ENCODE measurements around the gene HERC4. TPM values are rescaled to one million over a fixed set of nuclear protein-coding genes. Genes with fewer than 3 reads are reported as not detected.
"Not testable (repeated sequence)": the region's sequence is repeated elsewhere in the genome, so short reads cannot be mapped to it uniquely, and the experiment has no call there.

The HERC4 gene
- polyA plus RNA-seq, 3 donors from 2014 or later, result 9.6 to 20.7 (median 12.7) TPM

GRCh38 chr10:68052463-68052862, 22.6 kb downstream of the HERC4 start:
- Mint-ChIP-seq H3K4me1 (peaks cover 20 to 35% of the 10 kb centered on the region in 2 donors), H3K4me3 (no peak overlapping the region), H3K27ac (peak overlapping the region in 4 of 6 donors; percentile 17 to 76 (median 24))

DNA sequence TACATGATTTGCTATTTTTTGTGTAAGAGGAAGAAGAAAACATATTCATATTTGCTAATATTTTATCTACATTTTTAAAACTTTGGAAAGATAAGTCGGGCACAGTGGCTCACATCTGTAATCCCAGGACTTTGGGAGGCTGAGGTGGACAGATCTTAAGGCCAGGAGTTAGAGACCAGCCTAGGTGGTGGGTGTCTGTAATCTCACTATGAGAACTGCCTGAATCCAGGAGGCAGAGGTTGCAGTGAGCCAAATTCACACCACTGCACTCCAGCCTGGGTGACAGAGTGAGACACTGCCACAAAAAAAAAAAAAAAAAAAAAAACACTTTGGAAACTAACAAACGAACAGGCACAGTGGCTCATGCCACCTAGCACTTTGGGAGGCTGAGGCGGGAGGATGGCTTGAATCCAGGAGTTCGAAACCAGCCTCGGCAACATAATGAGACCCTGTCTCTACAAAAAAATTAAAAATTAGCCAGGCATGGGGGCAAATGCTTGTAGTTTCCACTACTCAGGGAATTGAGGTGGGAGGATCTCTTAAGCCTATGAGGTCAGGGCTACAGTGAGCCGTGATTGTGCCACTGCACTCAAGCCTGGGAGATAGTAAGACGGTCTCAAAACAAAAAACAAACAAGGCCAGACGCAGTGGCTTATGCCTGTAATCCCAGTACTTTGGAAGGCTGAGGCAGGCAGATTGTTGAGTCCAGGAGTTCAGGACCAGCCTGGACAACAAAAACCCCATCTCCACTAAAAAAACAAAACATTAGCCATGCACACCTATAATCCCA, 25.6 kb downstream of the HERC4 start:
- Mint-ChIP-seq H3K27ac (peak overlapping the region in 2 of 6 donors; percentile 17 to 59), H3K36me3 (peaks cover 0 to 7% (median 0%) of the 10 kb centered on the region in 3 donors), H3K27me3 (ENCODE audit: low read depth in 3 of 3) (no peaks in the 10 kb centered on the region), H3K4me3 (no peak overlapping the region), H3K4me1 (peaks cover 27 to 52% of the 10 kb centered on the region in 2 donors), H3K9me3 (no peaks in the 10 kb centered on the region)
- DNase-seq, result no peak

More at GRCh38 chr10:68052463-68052862, 22.6 kb downstream of the HERC4 start:
- Mint-ChIP-seq H3K36me3 (peaks cover 0 to 7% (median 4%) of the 10 kb centered on the region in 3 donors), H3K9me3 (no peaks in the 10 kb centered on the region), H3K27me3 (ENCODE audit: low read depth in 3 of 3) (no peaks in the 10 kb centered on the region)
- no peak for DNase-seq

DNA sequence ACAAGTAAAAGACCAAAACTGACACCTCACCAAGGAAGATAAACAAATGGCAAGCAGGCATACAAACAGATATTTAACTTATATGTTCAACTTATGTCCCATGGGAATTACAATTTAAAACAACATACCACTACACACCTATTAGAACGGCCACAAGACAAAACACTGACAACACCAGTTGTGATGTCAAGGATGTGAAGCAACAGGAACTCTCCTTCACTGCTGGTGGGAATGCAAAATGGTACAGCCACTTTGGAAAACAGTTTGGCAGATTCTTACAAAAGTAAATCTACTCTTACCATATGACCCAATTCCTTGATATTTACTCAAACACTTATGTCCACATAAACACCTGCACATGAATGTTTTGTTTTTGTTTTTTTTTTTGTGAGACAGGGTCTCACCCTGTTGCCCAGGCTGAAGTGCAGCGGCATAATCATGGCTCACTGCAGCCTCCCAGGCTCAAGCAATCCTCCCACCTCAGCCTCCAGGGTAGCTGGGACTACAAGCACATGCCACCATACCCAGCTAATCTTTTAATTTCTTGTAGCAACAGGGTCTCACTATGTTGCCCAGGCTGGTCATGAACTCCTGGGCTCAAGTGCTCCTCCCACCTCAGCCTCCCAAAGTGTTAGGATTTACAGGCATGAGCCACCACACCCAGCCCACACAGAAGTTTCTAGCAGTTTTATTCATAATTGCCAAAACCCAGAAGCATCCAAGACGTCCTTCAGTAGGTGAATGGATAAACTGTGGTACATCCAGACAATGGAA, 27.3 kb downstream of the HERC4 start:
- Mint-ChIP-seq H3K27ac (peak overlapping the region in 3 of 6 donors; percentile 9 to 28 (median 21)), H3K9me3 (no peaks in the 10 kb centered on the region), H3K36me3 (no peaks in the 10 kb centered on the region), H3K27me3 (ENCODE audit: low read depth in 3 of 3) (no peaks in the 10 kb centered on the region), H3K4me3 (no peak overlapping the region), H3K4me1 (peaks cover 24 to 49% of the 10 kb centered on the region in 2 donors)
- DNase-seq, result no peak

- no peaks in the 10 kb centered on the region for H3K27me3 Mint-ChIP-seq (ENCODE audit: low read depth in 3 of 3)
- H3K27ac Mint-ChIP-seq, result peak overlapping the region in 3 of 6 donors; percentile 9 to 28 (median 21)
- peaks cover 18 to 42% of the 10 kb centered on the region in 2 donors for H3K4me1 Mint-ChIP-seq
- DNase-seq, result no peak
- no peaks in the 10 kb centered on the region for H3K36me3 Mint-ChIP-seq
- no peaks in the 10 kb centered on the region for H3K9me3 Mint-ChIP-seq
- no peak overlapping the region for H3K4me3 Mint-ChIP-seq
Measured at GRCh38 chr10:68047122-68047521, 28.0 kb downstream of the HERC4 start.

GRCh38 chr10:68046642-68047041, 28.4 kb downstream of the HERC4 start:
- Mint-ChIP-seq H3K27ac (no peak overlapping the region), H3K27me3 (ENCODE audit: low read depth in 3 of 3) (no peaks in the 10 kb centered on the region), H3K4me1 (peaks cover 17 to 41% of the 10 kb centered on the region in 2 donors), H3K4me3 (no peak overlapping the region), H3K36me3 (no peaks in the 10 kb centered on the region), H3K9me3 (no peaks in the 10 kb centered on the region)
- DNase-seq, result no peak

DNA sequence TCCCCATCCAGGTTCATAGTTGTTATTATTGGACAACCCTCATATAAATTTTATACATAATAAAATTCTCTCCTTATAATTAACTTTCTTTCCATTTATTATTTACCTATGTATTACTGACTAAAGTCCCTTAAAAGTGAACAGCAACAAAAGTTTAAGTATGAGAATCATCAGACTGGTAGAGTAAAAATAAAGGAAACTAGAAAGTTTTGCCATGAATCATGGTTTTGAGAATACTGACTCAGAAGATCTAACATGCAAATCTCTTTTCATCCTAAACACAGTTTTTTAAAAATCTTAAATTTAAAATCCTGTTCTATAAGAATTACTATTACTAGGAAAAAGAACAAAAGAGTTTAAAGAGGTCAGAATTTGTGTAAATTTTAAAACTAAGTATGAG, 32.1 kb downstream of the HERC4 start:
- no peaks in the 10 kb centered on the region for H3K9me3 Mint-ChIP-seq
- no peaks in the 10 kb centered on the region for H3K36me3 Mint-ChIP-seq
- no peak overlapping the region for H3K27ac Mint-ChIP-seq
- H3K4me1 Mint-ChIP-seq, result peaks cover 13 to 23% of the 10 kb centered on the region in 2 donors
- no peak overlapping the region for H3K4me3 Mint-ChIP-seq
- no peak for DNase-seq
- no peaks in the 10 kb centered on the region for H3K27me3 Mint-ChIP-seq (ENCODE audit: low read depth in 3 of 3)

DNA sequence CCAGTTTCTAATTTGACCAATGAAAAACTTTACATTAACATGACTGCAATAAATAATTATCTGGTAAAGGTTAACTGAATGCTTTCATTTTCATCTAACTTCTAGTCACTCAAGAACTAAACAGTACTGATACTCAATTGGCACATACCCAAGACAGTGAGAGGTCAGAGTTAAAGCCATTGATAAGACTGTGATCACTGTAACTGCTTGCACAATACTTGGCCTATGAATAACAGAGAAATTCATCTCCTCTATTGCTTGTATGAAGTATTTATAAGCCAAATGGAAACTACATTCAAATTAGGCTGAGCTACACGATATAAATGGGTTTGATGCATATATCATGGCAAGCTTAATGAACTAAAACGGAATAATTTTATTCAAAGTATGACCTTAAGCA, 43.0 kb downstream of the HERC4 start:
- Mint-ChIP-seq H3K4me1 (peaks cover 2 to 7% of the 10 kb centered on the region in 2 donors), H3K9me3 (no peaks in the 10 kb centered on the region), H3K27ac (peak overlapping the region in 1 of 6 donors; percentile 4), H3K27me3 (ENCODE audit: low read depth in 3 of 3) (no peaks in the 10 kb centered on the region), H3K36me3 (peaks cover 4 to 34% (median 5%) of the 10 kb centered on the region in 3 donors), H3K4me3 (no peak overlapping the region)
- no peak for DNase-seq

DNA sequence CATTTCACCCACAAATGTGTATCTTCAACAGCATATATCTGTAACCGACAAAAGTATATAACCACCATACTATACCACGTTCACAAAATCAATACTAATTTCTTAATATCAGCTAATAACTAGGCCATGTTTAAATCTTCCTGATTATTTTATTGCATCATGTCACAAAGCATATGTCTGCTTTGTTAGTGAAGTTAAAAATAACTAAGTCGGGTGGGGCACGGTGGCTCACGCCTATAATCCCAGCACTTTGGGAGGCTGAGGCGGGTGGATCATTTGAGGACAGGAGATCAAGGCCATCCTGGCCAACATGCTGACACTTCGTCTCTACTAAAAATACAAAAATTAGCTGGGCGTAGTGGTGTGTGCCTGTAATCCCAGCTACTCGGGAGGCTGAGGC, 47.7 kb downstream of the HERC4 start:
- Mint-ChIP-seq H3K36me3 (peaks cover 0 to 21% (median 8%) of the 10 kb centered on the region in 3 donors), H3K4me1 (no peaks in the 10 kb centered on the region), H3K9me3 (no peaks in the 10 kb centered on the region), H3K27ac (no peak overlapping the region), H3K27me3 (ENCODE audit: low read depth in 3 of 3) (no peaks in the 10 kb centered on the region), H3K4me3 (no peak overlapping the region)
- no peak for DNase-seq

GRCh38 chr10:68023292-68023691, 51.8 kb downstream of the HERC4 start:
- Mint-ChIP-seq H3K9me3 (peaks cover 2 to 11% (median 9%) of the 10 kb centered on the region in 6 donors), H3K4me3 (no peak overlapping the region)

GRCh38 chr10:68022324-68022723, 52.8 kb downstream of the HERC4 start:
- Mint-ChIP-seq H3K36me3 (peaks cover 31 to 43% (median 34%) of the 10 kb centered on the region in 3 donors), H3K9me3 (peaks cover 2 to 11% (median 9%) of the 10 kb centered on the region in 6 donors)
- not testable (repeated sequence) for DNase-seq; H3K27ac Mint-ChIP-seq; H3K4me1 Mint-ChIP-seq; H3K27me3 Mint-ChIP-seq (ENCODE audit: low read depth in 3 of 3); H3K4me3 Mint-ChIP-seq

More at GRCh38 chr10:68023292-68023691, 51.8 kb downstream of the HERC4 start:
- Mint-ChIP-seq H3K36me3 (peaks cover 33 to 43% (median 34%) of the 10 kb centered on the region in 3 donors), H3K4me1 (no peaks in the 10 kb centered on the region), H3K27me3 (ENCODE audit: low read depth in 3 of 3) (peaks cover 0 to 2% (median 1%) of the 10 kb centered on the region in 3 donors), H3K27ac (peak overlapping the region in 2 of 6 donors; percentile 0 to 3)
- no peak for DNase-seq

- Mint-ChIP-seq H3K27ac (peak overlapping the region in 2 of 6 donors; percentile 34 to 61), H3K4me1 (peaks cover 0 to 14% of the 10 kb centered on the region in 2 donors), H3K36me3 (peaks cover 27 to 35% (median 28%) of the 10 kb centered on the region in 3 donors), H3K9me3 (peaks cover 2 to 11% (median 9%) of the 10 kb centered on the region in 6 donors)
- H3K4me3 Mint-ChIP-seq; DNase-seq; H3K27me3 Mint-ChIP-seq (ENCODE audit: low read depth in 3 of 3): not testable (repeated sequence)
Measured at GRCh38 chr10:68016519-68016918, 58.6 kb downstream of the HERC4 start.

GRCh38 chr10:68010426-68010940, 64.6 kb downstream of the HERC4 start:
- Mint-ChIP-seq H3K36me3 (peaks cover 12 to 31% (median 21%) of the 10 kb centered on the region in 3 donors), H3K4me1 (peaks cover 0 to 8% of the 10 kb centered on the region in 2 donors), H3K9me3 (no peaks in the 10 kb centered on the region), H3K27ac (no peak overlapping the region), H3K27me3 (ENCODE audit: low read depth in 3 of 3) (no peaks in the 10 kb centered on the region), H3K4me3 (no peak overlapping the region)
- DNase-seq, result no peak

- H3K36me3 Mint-ChIP-seq, result peaks cover 20 to 44% (median 35%) of the 10 kb centered on the region in 3 donors
- H3K4me3 Mint-ChIP-seq, result no peak overlapping the region
- H3K4me1 Mint-ChIP-seq, result no peaks in the 10 kb centered on the region
- H3K9me3 Mint-ChIP-seq, result no peaks in the 10 kb centered on the region
- peak overlapping the region in 1 of 6 donors; percentile 1 for H3K27ac Mint-ChIP-seq
- H3K27me3 Mint-ChIP-seq (ENCODE audit: low read depth in 3 of 3), result peaks cover 0 to 2% (median 1%) of the 10 kb centered on the region in 3 donors
- no peak for DNase-seq
Measured at GRCh38 chr10:68007356-68007755, 67.7 kb downstream of the HERC4 start.

Measured in immature natural killer cell (primary cell).